Subcutaneous abdominal adipose tissue (tissue), 5 donors: ENCODE data around the gene YAE1.

ENCODE experiments used
- H3K27ac ChIP-seq: one replicate; pipeline ENCODE4 v1.7.0; 2013; ENCODE audit warnings: low read depth, mild to moderate bottlenecking, inconsistent platforms, low read length, moderate library complexity
- H3K27me3 ChIP-seq, 5 donors: one replicate each; pipeline ENCODE4 v1.7.0; 2013; ENCODE audit warnings: low read length in 5 of 5, inconsistent platforms in 1 of 5; ENCODE audit not compliant: control insufficient read depth in 5 of 5, insufficient read depth in 4 of 5
- H3K36me3 ChIP-seq, 5 donors: one replicate each; pipeline ENCODE4 v1.7.0; 2013; ENCODE audit warnings: low read length in 5 of 5; ENCODE audit not compliant: control insufficient read depth in 5 of 5, insufficient read depth in 5 of 5
- H3K4me1 ChIP-seq, 5 donors: one replicate each; pipeline ENCODE4 v1.7.0; 2013; ENCODE audit warnings: low read length in 5 of 5, mild to moderate bottlenecking in 3 of 5, moderate library complexity in 1 of 5; ENCODE audit not compliant: control insufficient read depth in 5 of 5, insufficient read depth in 5 of 5
- H3K4me3 ChIP-seq, 5 donors: one replicate each; pipeline ENCODE4 v1.7.0; 2013; ENCODE audit warnings: low read length in 5 of 5, low read depth in 1 of 5
- H3K9ac ChIP-seq, 5 donors: one replicate each; pipeline ENCODE4 v1.7.0; 2013; ENCODE audit warnings: low read length in 5 of 5, mild to moderate bottlenecking in 4 of 5, moderate library complexity in 3 of 5
- H3K9me3 ChIP-seq, 5 donors: one replicate each; pipeline ENCODE4 v1.7.0; 2013; ENCODE audit warnings: low read length in 5 of 5; ENCODE audit not compliant: control insufficient read depth in 5 of 5
- donor health status: healthy.
- donor health status: healthy.
- donor health status: healthy.
- donor health status: healthy.
- donor health status: healthy.

YAE1 gene

DNA sequence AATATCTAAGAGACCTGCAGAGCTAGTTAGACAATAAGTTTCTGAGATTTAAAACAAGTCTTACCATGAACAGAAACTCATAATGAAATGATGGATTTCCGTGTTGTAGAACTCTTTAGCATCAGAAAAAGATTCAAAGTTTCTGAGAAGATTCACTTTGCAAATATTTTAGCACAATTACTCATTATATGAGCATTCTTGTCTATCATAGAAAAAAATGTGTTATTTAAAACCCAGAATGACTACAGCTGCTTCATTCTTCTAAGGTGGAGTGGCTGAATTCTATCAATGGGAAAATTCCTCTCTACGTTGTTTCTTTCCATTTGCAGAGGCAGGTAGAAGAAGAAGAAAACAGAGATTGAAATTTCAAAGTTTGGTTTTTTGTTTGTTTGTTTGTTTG lies 36.1 kb downstream of the YAE1 start:
- Histone ChIP-seq H3K27me3 (no peaks in the 10 kb centered on the region), H3K9ac (no peak overlapping the region), H3K36me3 (no peaks in the 10 kb centered on the region), H3K4me3 (no peak overlapping the region), H3K27ac (no peak overlapping the region), H3K9me3 (no peaks in the 10 kb centered on the region), H3K4me1 (peaks cover 0 to 6% (median 0%) of the 10 kb centered on the region in 5 donors)

- no peaks in the 10 kb centered on the region for H3K36me3 ChIP-seq
- no peaks in the 10 kb centered on the region for H3K9me3 ChIP-seq
- no peaks in the 10 kb centered on the region for H3K27me3 ChIP-seq
- H3K27ac ChIP-seq, result no peak overlapping the region
- H3K9ac ChIP-seq, result no peak overlapping the region
- no peak overlapping the region for H3K4me3 ChIP-seq
- peaks cover 0 to 9% (median 0%) of the 10 kb centered on the region in 5 donors for H3K4me1 ChIP-seq
Measured at GRCh38 chr7:39603924-39604323, 37.7 kb downstream of the YAE1 start.

GRCh38 chr7:39605087-39605486 lies 38.9 kb downstream of the YAE1 start:
- no peak overlapping the region for H3K4me3 ChIP-seq
- H3K27me3 ChIP-seq, result peaks cover 0 to 2% (median 0%) of the 10 kb centered on the region in 5 donors
- H3K27ac ChIP-seq, result no peak overlapping the region

GRCh38 chr7:39606352-39606751 lies 40.1 kb downstream of the YAE1 start:
- Histone ChIP-seq H3K36me3 (no peaks in the 10 kb centered on the region), H3K9ac (no peak overlapping the region), H3K9me3 (no peaks in the 10 kb centered on the region), H3K27me3 (peaks cover 0 to 4% (median 0%) of the 10 kb centered on the region in 5 donors), H3K27ac (no peak overlapping the region), H3K4me1 (peaks cover 0 to 21% (median 9%) of the 10 kb centered on the region in 5 donors), H3K4me3 (no peak overlapping the region)

More at GRCh38 chr7:39605087-39605486, 38.9 kb downstream of the YAE1 start:
- Histone ChIP-seq H3K4me1 (peaks cover 0 to 20% (median 9%) of the 10 kb centered on the region in 5 donors), H3K36me3 (no peaks in the 10 kb centered on the region), H3K9ac (no peak overlapping the region), H3K9me3 (no peaks in the 10 kb centered on the region)

- Histone ChIP-seq H3K27ac (no peak overlapping the region), H3K4me3 (no peak overlapping the region), H3K9me3 (no peaks in the 10 kb centered on the region), H3K27me3 (peaks cover 0 to 4% (median 0%) of the 10 kb centered on the region in 5 donors), H3K36me3 (no peaks in the 10 kb centered on the region), H3K9ac (no peak overlapping the region), H3K4me1 (peaks cover 0 to 21% (median 9%) of the 10 kb centered on the region in 5 donors)
Measured at GRCh38 chr7:39606941-39607340, 40.7 kb downstream of the YAE1 start.

DNA sequence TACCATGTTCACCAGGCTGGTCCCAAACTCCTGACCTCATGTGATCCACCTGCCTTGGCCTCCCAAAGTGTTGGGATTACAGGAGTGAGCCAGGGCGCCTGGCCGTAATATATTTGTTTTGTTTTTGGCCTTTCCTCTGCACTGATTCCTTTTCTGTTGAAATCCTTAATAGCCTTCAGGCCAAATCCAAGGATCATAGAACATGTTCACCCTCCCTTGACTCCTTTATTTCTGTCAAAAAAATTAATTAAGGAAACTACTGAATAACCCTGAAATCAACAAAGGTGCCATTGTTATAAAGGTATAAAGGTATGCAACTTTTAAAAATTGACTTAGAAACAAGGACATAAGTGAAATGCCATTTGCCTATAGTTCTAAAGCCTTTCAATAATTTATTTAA lies 41.7 kb downstream of the YAE1 start:
- Histone ChIP-seq H3K9me3 (no peaks in the 10 kb centered on the region), H3K27ac (no peak overlapping the region), H3K9ac (no peak overlapping the region), H3K4me3 (no peak overlapping the region), H3K27me3 (peaks cover 0 to 4% (median 0%) of the 10 kb centered on the region in 5 donors), H3K4me1 (peaks cover 0 to 21% (median 9%) of the 10 kb centered on the region in 5 donors), H3K36me3 (no peaks in the 10 kb centered on the region)

- Histone ChIP-seq H3K27ac (peak overlapping the region; percentile 66), H3K4me3 (no peak overlapping the region), H3K4me1 (peaks cover 0 to 21% (median 9%) of the 10 kb centered on the region in 5 donors), H3K27me3 (peaks cover 0 to 4% (median 0%) of the 10 kb centered on the region in 5 donors), H3K9me3 (no peaks in the 10 kb centered on the region), H3K36me3 (no peaks in the 10 kb centered on the region), H3K9ac (no peak overlapping the region)
Measured at GRCh38 chr7:39608278-39608677, 42.1 kb downstream of the YAE1 start.

GRCh38 chr7:39609113-39609934 lies 43.1 kb downstream of the YAE1 start:
- no peaks in the 10 kb centered on the region for H3K9me3 ChIP-seq
- H3K4me1 ChIP-seq, result peaks cover 0 to 21% (median 9%) of the 10 kb centered on the region in 5 donors
- H3K27ac ChIP-seq, result peak overlapping the region; percentile 66
- peaks cover 0 to 4% (median 0%) of the 10 kb centered on the region in 5 donors for H3K27me3 ChIP-seq
- H3K36me3 ChIP-seq, result no peaks in the 10 kb centered on the region
- peak overlapping the region; percentile 13 to 59 (median 53) for H3K4me3 ChIP-seq
- peak overlapping the region; percentile 4 to 75 (median 70) for H3K9ac ChIP-seq

DNA sequence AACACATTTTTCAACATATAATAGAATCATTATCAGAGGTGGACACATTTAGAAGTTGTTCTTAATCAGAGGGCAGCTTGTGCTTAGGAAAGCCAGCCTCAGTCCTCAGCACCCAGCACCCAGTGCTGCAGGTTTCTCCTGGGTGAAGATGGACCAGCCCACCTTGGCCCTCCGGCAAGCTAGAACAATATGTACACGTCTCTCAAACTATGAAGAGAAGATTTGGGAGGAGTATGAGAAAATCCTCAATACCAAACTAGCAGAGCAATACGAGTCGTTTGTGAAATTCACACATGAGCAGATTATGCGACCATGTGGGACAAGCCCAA lies 43.7 kb downstream of the YAE1 start:
- no peaks in the 10 kb centered on the region for H3K36me3 ChIP-seq
- H3K9me3 ChIP-seq, result no peaks in the 10 kb centered on the region
- H3K27ac ChIP-seq, result peak overlapping the region; percentile 55
- H3K9ac ChIP-seq, result peak overlapping the region in 4 of 5 donors; percentile 43 to 75 (median 70)
- peaks cover 0 to 4% (median 0%) of the 10 kb centered on the region in 5 donors for H3K27me3 ChIP-seq
- peaks cover 0 to 21% (median 9%) of the 10 kb centered on the region in 5 donors for H3K4me1 ChIP-seq
- peak overlapping the region; percentile 13 to 59 (median 53) for H3K4me3 ChIP-seq

- H3K9ac ChIP-seq, result no peak overlapping the region
- H3K4me1 ChIP-seq, result peaks cover 0 to 16% (median 9%) of the 10 kb centered on the region in 5 donors
- H3K9me3 ChIP-seq, result no peaks in the 10 kb centered on the region
- no peak overlapping the region for H3K27ac ChIP-seq
- no peaks in the 10 kb centered on the region for H3K36me3 ChIP-seq
- no peak overlapping the region for H3K4me3 ChIP-seq
- peaks cover 0 to 4% (median 0%) of the 10 kb centered on the region in 5 donors for H3K27me3 ChIP-seq
Measured at GRCh38 chr7:39613577-39613976, 47.4 kb downstream of the YAE1 start.
